GM19043 (cell line): ENCODE measurements around the gene NLGN3.

Source experiments
- ATAC-seq: cut with Tn5 transposase; IDR thresholded peaks from one replicate; pipeline ENCODE4 v1.9.1; 2021; ENCODE audit warnings: low read depth; ENCODE audit not compliant: unreplicated experiment

The NLGN3 gene

GRCh38 chrX:71210816-71211215 is 66.2 kb downstream of the NLGN3 start:
- ATAC-seq = no peak

GRCh38 chrX:71212536-71212935 is 67.9 kb downstream of the NLGN3 start:
- no peak for ATAC-seq

DNA sequence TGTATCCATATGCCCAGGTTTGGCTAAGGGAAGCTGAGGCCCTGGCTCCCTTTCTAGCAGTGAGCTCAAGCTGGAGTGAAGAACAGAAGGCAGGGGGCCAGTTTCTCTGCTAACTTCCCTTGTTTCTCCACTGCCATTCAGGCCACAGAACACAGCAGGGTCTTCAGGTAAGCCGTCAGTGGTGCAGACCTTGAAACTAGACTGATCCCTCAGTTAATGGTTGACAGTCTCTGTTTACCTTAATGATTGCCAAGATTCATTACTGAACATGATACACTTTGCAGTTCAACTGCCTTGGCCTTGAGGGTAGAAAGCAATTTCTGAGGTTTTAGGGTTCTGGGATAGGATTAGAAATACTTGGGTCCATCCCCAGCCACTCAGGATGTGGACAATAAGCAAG is 69.5 kb downstream of the NLGN3 start:
- ATAC-seq = no peak

DNA sequence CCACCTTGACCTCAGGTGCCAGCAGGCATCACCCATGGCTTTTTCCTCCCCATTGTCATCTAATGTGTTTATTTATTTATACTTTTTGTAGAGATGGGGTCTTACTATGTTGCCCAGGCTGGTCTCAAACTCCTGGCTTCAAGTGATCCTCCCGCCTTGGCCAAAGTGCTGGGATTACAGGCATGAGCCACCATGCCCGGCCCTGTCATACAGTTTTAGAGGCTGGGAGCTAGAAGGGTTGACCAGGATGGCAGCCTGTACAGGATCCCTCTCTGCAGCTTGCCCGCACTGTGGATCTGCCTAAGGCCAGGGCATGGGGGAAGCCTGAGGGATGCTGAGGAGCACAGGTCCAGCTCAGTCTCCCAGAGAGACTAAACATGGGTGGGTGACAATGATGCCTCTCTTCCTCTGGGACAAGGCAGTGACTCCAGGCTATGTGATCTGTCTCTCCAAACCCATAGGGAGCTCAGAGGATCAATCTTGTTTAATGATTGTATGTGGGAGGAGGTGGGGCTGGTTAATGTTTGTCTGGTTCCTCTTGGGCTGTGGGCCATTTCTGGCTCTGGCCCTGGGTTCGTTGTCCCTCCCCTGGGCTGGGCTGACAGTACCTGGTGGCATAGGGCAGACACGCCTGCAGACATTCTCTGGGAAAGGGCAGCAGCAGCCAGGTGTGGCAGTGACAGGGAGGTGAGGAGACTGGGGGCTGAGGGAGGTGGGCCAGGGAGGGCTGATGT is 70.1 kb downstream of the NLGN3 start:
- ATAC-seq = no peak

GRCh38 chrX:71215338-71215912 is 70.8 kb downstream of the NLGN3 start:
- no peak for ATAC-seq

GRCh38 chrX:71216485-71216884 is 71.8 kb downstream of the NLGN3 start:
- no peak for ATAC-seq

GRCh38 chrX:71217298-71217697 is 72.7 kb downstream of the NLGN3 start:
- no peak for ATAC-seq
